K562 (cell line): Measurements from ENCODE around the gene TJP3. TPM values are rescaled to one million over a fixed set of nuclear protein-coding genes. Genes with fewer than 3 reads are reported as not detected.

ENCODE experiments used
- ATAC-seq: fragments of 200-7000 bp; cut with Tn5 transposase; 3 replicates; pipeline ENCODE4 v1.9.1; 2020; ENCODE audit warnings: moderate library complexity
- BruUV-seq: library from RNA; stranded (reverse); fragments of 400-500 nt; replicated peaks from 2 replicates; lab custom pipeline; 2021; lab: Mats Ljungman, UMichigan
- CTCF ChIA-PET: fragments of 300-600 bp; formaldehyde crosslinking; extraction: SDS; loops from one replicate; lab custom pipeline; 2021; ENCODE audit warnings: low intra/inter-chr PET ratio; lab: Yijun Ruan, JAX
- POLR2A ChIA-PET: fragments of 300-600, 350-650 bp; sonication (Branson Sonifier 250); formaldehyde crosslinking; extraction: SDS; loops from one replicate; lab custom pipeline; 2021; ENCODE audit warnings: antibody characterized with exemption, inconsistent platforms; lab: Yijun Ruan, JAX
- DNase-seq, 4 experiments: peaks; one replicate each; pipeline versions ENCODE4 v3.0.0 to v3.0.0-alpha.2; 2011 to 2018; ENCODE audit warnings: low spot score in 3 of 4, mixed read lengths in 3 of 4; ENCODE audit errors: extremely low read depth in 1 of 4
- FAIRE-seq: peaks from 2 replicates; lab custom pipeline; 2011; peaks lifted over from hg19 to GRCh38; lab: Jason Lieb, UNC
- H2AFZ ChIP-seq: 2 replicates; pipeline ENCODE4 v1.6.0; 2011; ENCODE audit warnings: low read depth, low read length, control low read depth, inconsistent platforms
- H3K27ac ChIP-seq: fragments of 200-600 bp; 3 replicates; pipeline ENCODE4 v1.8.0; 2011; ENCODE audit warnings: low read depth, mild to moderate bottlenecking, control low read depth, inconsistent platforms, low read length, moderate library complexity, mixed read lengths; ENCODE audit errors: extremely low read depth
- H3K27me3 ChIP-seq, 2 experiments: fragments of 300-600 bp in 1 of 2; 2 replicates in 1 of 2; 3 replicates in 1 of 2; pipeline versions ENCODE4 v1.6.0 to v1.8.0; 2011; ENCODE audit warnings: inconsistent platforms in 2 of 2, low read length in 2 of 2, mild to moderate bottlenecking in 1 of 2, mixed read lengths in 1 of 2, moderate library complexity in 1 of 2; ENCODE audit not compliant: control insufficient read depth in 2 of 2, insufficient read depth in 2 of 2
- H3K36me3 ChIP-seq: fragments of 300-600 bp; 3 replicates; pipeline ENCODE4 v1.8.0; 2011; ENCODE audit warnings: mild to moderate bottlenecking, low read length, inconsistent platforms; ENCODE audit not compliant: control insufficient read depth, insufficient read depth
- H3K4me1 ChIP-seq, 2 experiments: fragments of 200-600 bp in 1 of 2; replicated peaks in 1 of 2; 2 replicates in 1 of 2; 3 replicates in 1 of 2; pipeline versions ENCODE4 v1.5.1 to v1.8.0; 2011; ENCODE audit warnings: inconsistent platforms in 2 of 2, low read length in 2 of 2, mild to moderate bottlenecking in 1 of 2, mixed read lengths in 1 of 2, moderate library complexity in 1 of 2; ENCODE audit not compliant: control insufficient read depth in 2 of 2, insufficient read depth in 2 of 2
- H3K4me2 ChIP-seq: 2 replicates; pipeline ENCODE4 v1.6.1; 2011; ENCODE audit warnings: low read length, control low read depth, inconsistent platforms, mixed read lengths; ENCODE audit not compliant: insufficient read depth
- H3K4me3 ChIP-seq: fragments of 200-600 bp; sonication (generic), shearing (Covaris generic); 2 replicates; pipeline ENCODE4 v1.5.1; 2016; ENCODE audit warnings: control low read depth, inconsistent platforms
- H3K79me2 ChIP-seq: fragments of 200-600 bp; 3 replicates; pipeline ENCODE4 v1.8.0; 2011; ENCODE audit warnings: low read length, inconsistent platforms; ENCODE audit not compliant: control insufficient read depth, insufficient read depth
- H3K9ac ChIP-seq, 2 experiments: 2 replicates each; pipeline versions ENCODE4 v1.6.0 to v1.6.1; 2011; ENCODE audit warnings: low read depth in 2 of 2, low read length in 2 of 2, control low read depth in 1 of 2, inconsistent platforms in 1 of 2, mild to moderate bottlenecking in 1 of 2, mixed read lengths in 1 of 2; ENCODE audit not compliant: insufficient read depth in 1 of 2
- H3K9me1 ChIP-seq: one replicate; pipeline ENCODE4 v1.6.0; 2011; ENCODE audit warnings: inconsistent platforms, mild to moderate bottlenecking, low read length, moderate library complexity; ENCODE audit not compliant: control insufficient read depth, insufficient read depth
- H3K9me3 ChIP-seq: replicated peaks from 2 replicates; pipeline ENCODE4 v1.5.1; 2011; ENCODE audit warnings: low read depth, low read length, inconsistent platforms; ENCODE audit not compliant: control insufficient read depth, insufficient read depth
- H4K20me1 ChIP-seq: replicated peaks from 2 replicates; pipeline ENCODE4 v1.6.1; 2011; ENCODE audit warnings: low read length, inconsistent platforms, mixed read lengths; ENCODE audit not compliant: control insufficient read depth, insufficient read depth
- CBX1 ChIP-seq: sonication (generic); IDR thresholded peaks from 2 replicates; pipeline ENCODE4 v1.6.1; 2016; ENCODE audit warnings: antibody characterized with exemption, low read depth, mild to moderate bottlenecking
- CBX3 ChIP-seq, 2 experiments: IDR thresholded peaks; 1 replicate in 1 of 2; 2 replicates in 1 of 2; pipeline ENCODE4 v1.6.1; 2012; ENCODE audit warnings: inconsistent platforms in 2 of 2, low read length in 2 of 2, borderline replicate concordance in 1 of 2, control low read depth in 1 of 2
- CHD4 ChIP-seq: fragments of 200-600 bp; sonication (generic); IDR thresholded peaks from 3 replicates; pipeline ENCODE4 v1.6.1; 2012; ENCODE audit warnings: low read depth, mild to moderate bottlenecking, mixed read lengths, low read length, inconsistent platforms; ENCODE audit not compliant: insufficient read depth, insufficient replicate concordance, poor library complexity, severe bottlenecking
- CREB1 ChIP-seq, 2 experiments: sonication (generic) in 1 of 2; formaldehyde crosslinking in 1 of 2; IDR thresholded peaks; 2 replicates each; pipeline versions ENCODE4 v1.6.1 to v1.8.0; 2012 to 2022; ENCODE audit warnings: inconsistent platforms in 1 of 2, mild to moderate bottlenecking in 1 of 2, missing genetic modification reagents in 1 of 2, moderate library complexity in 1 of 2
- CREM ChIP-seq: IDR thresholded peaks from 2 replicates; pipeline ENCODE4 v1.6.1; 2014; ENCODE audit warnings: antibody characterized with exemption, low read depth
- ESRRA ChIP-seq: fragments of 450-650 bp; IDR thresholded peaks from 2 replicates; pipeline ENCODE4 v1.6.1; 2014; ENCODE audit warnings: low read depth, mild to moderate bottlenecking, moderate library complexity, borderline replicate concordance
- GATA2 ChIP-seq: sonication (generic); formaldehyde crosslinking; IDR thresholded peaks from 2 replicates; pipeline ENCODE4 v1.4.0; 2020; ENCODE audit warnings: mild to moderate bottlenecking, missing genetic modification reagents
- HDAC1 ChIP-seq, 2 experiments: fragments of 450-650 bp; IDR thresholded peaks; 2 replicates each; pipeline ENCODE4 v1.6.1; 2016 to 2017; ENCODE audit warnings: inconsistent platforms in 1 of 2, mild to moderate bottlenecking in 1 of 2, moderate library complexity in 1 of 2
- NCOA4 ChIP-seq: fragments of 450-650 bp; IDR thresholded peaks from 2 replicates; pipeline ENCODE4 v1.6.1; 2018; ENCODE audit warnings: mild to moderate bottlenecking; ENCODE audit not compliant: partially characterized antibody
- NFIX ChIP-seq: fragments of 250-450 bp; sonication (Bioruptor Pico); IDR thresholded peaks from 2 replicates; pipeline ENCODE4 v1.4.0; 2020; ENCODE audit warnings: low read depth, mild to moderate bottlenecking, moderate library complexity
- PHF20 ChIP-seq: fragments of 450-650 bp; IDR thresholded peaks from 2 replicates; pipeline ENCODE4 v1.6.1; 2018; ENCODE audit not compliant: partially characterized antibody
- PTBP1 ChIP-seq: fragments of 200-400 bp; formaldehyde crosslinking; IDR thresholded peaks from 2 replicates; pipeline ENCODE4 v1.6.1; 2017; ENCODE audit warnings: low read depth, low read length
- TAL1 ChIP-seq: fragments of 450-650 bp; IDR thresholded peaks from 2 replicates; pipeline ENCODE4 v1.6.1; 2016; ENCODE audit warnings: mild to moderate bottlenecking
- ZBTB7A ChIP-seq: IDR thresholded peaks from 2 replicates; pipeline ENCODE4 v1.6.1; 2011; ENCODE audit warnings: low read depth, mild to moderate bottlenecking, low read length, moderate library complexity, borderline replicate concordance; ENCODE audit not compliant: control insufficient read depth
- ZC3H4 ChIP-seq: sonication (generic); formaldehyde crosslinking; IDR thresholded peaks from 2 replicates; pipeline ENCODE4 v1.9.0; 2021; ENCODE audit warnings: missing genetic modification reagents, borderline replicate concordance
- ZNF143 ChIP-seq: sonication (generic); formaldehyde crosslinking; IDR thresholded peaks from 2 replicates; pipeline ENCODE4 v1.9.0; 2022; ENCODE audit warnings: mild to moderate bottlenecking, missing genetic modification reagents
- WGBS: fragments of 100-300 bp; shearing (Covaris generic); methylation state at CpG from one replicate; pipeline ENCODE4 v1.1.6; 2016; ENCODE audit warnings: low coverage, mixed read lengths; ENCODE audit not compliant: insufficient coverage; ENCODE audit errors: missing lambda C conversion rate; 5-methylcytosine and 5-hydroxymethylcytosine counted together
- in situ Hi-C: fragments of 300-500 bp; cut with MboI; formaldehyde crosslinking; loops from 4 replicates; pipeline ENCODE4 v1.15.0; 2018; ENCODE audit warnings: inconsistent platforms, mixed read lengths
- intact Hi-C: fragments of 100-400 bp; cut with micrococcal nuclease; formaldehyde crosslinking; loops from 2 replicates; pipeline ENCODE4 v1.14.2; 2022
- polyA plus RNA-seq, 8 experiments: library from polyadenylated mRNA; depleted of rRNA in 4 of 8; stranded (reverse) in 5 of 8; unstranded in 3 of 8; fragments of >200 nt; fragmentation: Nextera tagmentation in 2 of 8; fragmentation: Illumina TruSeq in 1 of 8; extraction: Ambion mirVana in 2 of 8; extraction: Trizol in 1 of 8; gene quantifications; 2 replicates each; pipeline versions ENCODE4 v1.2.1 to v1.2.3, GENCODE V29; 2011 to 2014; ENCODE audit warnings: inconsistent platforms in 1 of 8, missing spikeins in 1 of 8
- total RNA-seq, 7 experiments: library from RNA; depleted of rRNA in 6 of 7; stranded (reverse); fragments of >200 nt in 6 of 7; fragmentation: Illumina TruSeq in 2 of 7; extraction: Trizol in 2 of 7; gene quantifications; 2 replicates each; pipeline versions ENCODE4 v1.2.1 to v1.2.3, GENCODE V29; 2011 to 2021; ENCODE audit warnings: low replicate concordance in 1 of 7
- TF ChIP-seq, protein P1 (sequence below): fragments of 450-650 bp; formaldehyde crosslinking; IDR thresholded peaks from 2 replicates; pipeline ENCODE4 v1.4.0; 2020; ENCODE audit warnings: mild to moderate bottlenecking
- TF ChIP-seq, protein P2 (sequence below): sonication (generic); formaldehyde crosslinking; IDR thresholded peaks from 2 replicates; pipeline ENCODE4 v1.8.1; 2023; ENCODE audit warnings: mild to moderate bottlenecking, missing genetic modification reagents

The TJP3 gene
- total and polyA plus RNA-seq, 9 of the 15 experiments (the other 6 are each of a cell fraction or from before 2014, with no cell fraction given): 0.11 to 2.4 (median 0.57) TPM; not detected in 1

DNA sequence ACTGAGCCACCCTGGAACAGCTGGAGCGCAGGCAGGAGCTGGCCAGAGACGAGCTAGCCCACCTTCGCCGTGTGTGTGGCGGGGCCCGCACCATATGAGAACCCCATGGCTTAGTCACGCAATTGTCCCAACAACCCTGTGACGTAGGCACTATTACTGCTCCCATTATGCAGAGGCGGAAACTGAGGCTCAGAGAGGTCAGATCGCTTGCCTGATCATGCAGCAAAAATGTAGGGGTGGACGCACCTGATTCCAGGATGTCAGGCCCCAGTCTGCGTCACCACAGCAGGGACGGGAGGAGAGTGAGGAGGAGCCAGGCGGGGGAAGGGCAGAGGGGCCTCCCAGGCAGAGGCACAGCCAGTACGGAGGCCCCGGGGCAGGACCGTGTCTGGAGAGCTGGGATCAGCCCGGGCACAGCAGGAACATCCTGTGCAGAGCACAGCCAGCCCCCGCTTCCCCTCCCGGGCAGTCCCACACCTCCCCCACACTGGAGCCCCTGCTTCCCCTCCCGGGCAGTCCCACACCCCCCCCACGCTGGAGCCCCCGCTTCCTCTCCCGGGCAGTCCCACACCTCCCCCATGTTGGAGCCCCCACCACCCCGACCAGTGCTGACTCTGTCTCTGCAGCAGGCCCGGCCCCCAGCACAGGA lies 24.7 kb upstream of the TJP3 start:
- 52% methylated on average over 17 of the region's 26 CpGs for whole genome bisulfite sequencing
- in situ Hi-C loops (no loop called here), intact Hi-C loops (no loop called here)
- Histone ChIP-seq H3K36me3 (peaks cover 21% of the 10 kb centered on the region; the same call in 1 of the 3 replicates), H3K27ac (peak overlapping the region; percentile 57; the same call in 2 of the 3 replicates), H3K9me3 (no peaks in the 10 kb centered on the region), H3K4me3 (no peak overlapping the region; the same call in 1 of the 2 replicates), H3K27me3 (no peaks in the 10 kb centered on the region), H2AFZ (no peak overlapping the region), H3K9ac (peak overlapping the region in 1 of 2 experiments; percentile 85; a peak in 2 of 4 replicates), H3K79me2 (peaks cover 52% of the 10 kb centered on the region), H4K20me1 (peaks cover 31% of the 10 kb centered on the region), H3K9me1 (peaks cover 9% of the 10 kb centered on the region), H3K4me1 (peaks cover 25 to 65% of the 10 kb centered on the region in 2 experiments), H3K4me2 (peak overlapping the region; percentile 1; the same call in 1 of the 2 replicates)
- peak; percentile 44 for ATAC-seq
- POLR2A ChIA-PET: interaction anchor here (1.0 to 1.3 kb wide), 3 partner anchors 10 to 33 kb away, joined by 3 to 6 read pairs (median 3); no protein-coding TSS in a partner anchor
- BruUV-seq: no TSS peak
- peak; percentile 67 to 72 (median 70) for DNase-seq
- CTCF ChIA-PET: no interaction called here
- FAIRE-seq: no peak
- TF ChIP-seq ZC3H4 (0 out of 2 replicates have a peak, but pooled peaks have one; percentile 36), ESRRA (peak; percentile 90), CREB1 (IDR thresholded peaks at IDR 0.05) (no peak; the same call in 1 of the 2 replicates), CREB1 (CRISPR knock-in tag; IDR thresholded peaks at IDR 0.05) (0 out of 2 replicates have a peak, but pooled peaks have one; percentile 38), ZBTB7A (peak; percentile 49; the same call in 1 of the 2 replicates), GATA2 (peak; percentile 29; the same call in 1 of the 2 replicates), ZNF143 (CRISPR knock-in tag) (0 out of 2 replicates have a peak, but pooled peaks have one; percentile 45), CREM (peak; percentile 66), PHF20 (peak; percentile 61), TAL1 (no peak), PTBP1 (peak; percentile 85; the same call in 1 of the 2 replicates), HDAC1 (IDR thresholded peaks at IDR 0.05) (peak in 1 of 2 experiments; percentile 48; a peak in 1 of 4 replicates), CBX1 (peak; percentile 84; the same call in 1 of the 2 replicates), NCOA4 (peak; percentile 51), CBX3 (IDR thresholded peaks at IDR 0.05; ENCODE audit: borderline replicate concordance in 1 of 2, low read length in 2 of 2) (peak in 1 of 2 experiments; percentile 66; a peak in 1 of 3 replicates), NFIX (CRISPR knock-in tag) (no peak), CHD4 (peak; percentile 74)
- TF ChIP-seq, protein P1, sequence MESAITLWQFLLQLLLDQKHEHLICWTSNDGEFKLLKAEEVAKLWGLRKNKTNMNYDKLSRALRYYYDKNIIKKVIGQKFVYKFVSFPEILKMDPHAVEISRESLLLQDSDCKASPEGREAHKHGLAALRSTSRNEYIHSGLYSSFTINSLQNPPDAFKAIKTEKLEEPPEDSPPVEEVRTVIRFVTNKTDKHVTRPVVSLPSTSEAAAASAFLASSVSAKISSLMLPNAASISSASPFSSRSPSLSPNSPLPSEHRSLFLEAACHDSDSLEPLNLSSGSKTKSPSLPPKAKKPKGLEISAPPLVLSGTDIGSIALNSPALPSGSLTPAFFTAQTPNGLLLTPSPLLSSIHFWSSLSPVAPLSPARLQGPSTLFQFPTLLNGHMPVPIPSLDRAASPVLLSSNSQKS (CRISPR knock-in tag): no peak
- TF ChIP-seq, protein P2, sequence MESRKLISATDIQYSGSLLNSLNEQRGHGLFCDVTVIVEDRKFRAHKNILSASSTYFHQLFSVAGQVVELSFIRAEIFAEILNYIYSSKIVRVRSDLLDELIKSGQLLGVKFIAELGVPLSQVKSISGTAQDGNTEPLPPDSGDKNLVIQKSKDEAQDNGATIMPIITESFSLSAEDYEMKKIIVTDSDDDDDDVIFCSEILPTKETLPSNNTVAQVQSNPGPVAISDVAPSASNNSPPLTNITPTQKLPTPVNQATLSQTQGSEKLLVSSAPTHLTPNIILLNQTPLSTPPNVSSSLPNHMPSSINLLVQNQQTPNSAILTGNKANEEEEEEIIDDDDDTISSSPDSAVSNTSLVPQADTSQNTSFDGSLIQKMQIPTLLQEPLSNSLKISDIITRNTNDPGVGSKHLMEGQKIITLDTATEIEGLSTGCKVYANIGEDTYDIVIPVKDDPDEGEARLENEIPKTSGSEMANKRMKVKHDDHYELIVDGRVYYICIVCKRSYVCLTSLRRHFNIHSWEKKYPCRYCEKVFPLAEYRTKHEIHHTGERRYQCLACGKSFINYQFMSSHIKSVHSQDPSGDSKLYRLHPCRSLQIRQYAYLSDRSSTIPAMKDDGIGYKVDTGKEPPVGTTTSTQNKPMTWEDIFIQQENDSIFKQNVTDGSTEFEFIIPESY (CRISPR knock-in tag): 0 out of 2 replicates have a peak, but pooled peaks have one; percentile 49
